Tibial nerve (tissue), 4 donors: ENCODE measurements around the gene LHX2. TPM values are rescaled to one million over a fixed set of nuclear protein-coding genes. Genes with fewer than 3 reads are reported as not detected.

Experiments used
- DNase-seq, 2 donors: peaks; one replicate each; pipeline ENCODE4 v3.0.0-alpha.2; 2019; ENCODE audit warnings: low spot score in 2 of 2
- H3K27ac ChIP-seq, 4 donors: fragments of 200-600 bp; sonication (generic) in 3 of 4; one replicate each; pipeline ENCODE4 v1.5.1; 2017 to 2019; ENCODE audit warnings: mild to moderate bottlenecking in 1 of 4
- H3K27me3 ChIP-seq, 2 donors: fragments of 200-600 bp; sonication (generic) in 1 of 2; one replicate each; pipeline versions ENCODE4 v1.5.1 to v1.6.0; 2017 to 2019
- H3K36me3 ChIP-seq, 3 donors: fragments of 200-600 bp; sonication (generic); one replicate each; pipeline ENCODE4 v1.5.1; 2018 to 2019
- H3K4me1 ChIP-seq, 4 donors: fragments of 200-600 bp; sonication (generic) in 3 of 4; one replicate each; pipeline ENCODE4 v1.5.1; 2017 to 2019
- H3K4me3 ChIP-seq, 4 donors: fragments of 200-600 bp; sonication (generic) in 3 of 4; one replicate each; pipeline ENCODE4 v1.5.1; 2017 to 2019; ENCODE audit warnings: mild to moderate bottlenecking in 1 of 4, moderate library complexity in 1 of 4
- H3K9me3 ChIP-seq, 4 donors: fragments of 200-600 bp; sonication (generic) in 3 of 4; one replicate each; pipeline ENCODE4 v1.5.1; 2017 to 2019
- CTCF ChIP-seq, 5 experiments: fragments of 200-600 bp in 3 of 5; fragments of 450-650 bp in 2 of 5; sonication (generic) in 3 of 5; IDR thresholded peaks; one replicate each; pipeline ENCODE4 v1.5.1; 2016 to 2019; ENCODE audit warnings: antibody characterized with exemption in 5 of 5, mild to moderate bottlenecking in 3 of 5, moderate library complexity in 2 of 5
- EP300 ChIP-seq, 2 donors: sonication (generic); formaldehyde crosslinking; IDR thresholded peaks; one replicate each; pipeline ENCODE4 v1.6.1; 2017; ENCODE audit warnings: antibody characterized with exemption in 2 of 2, mild to moderate bottlenecking in 1 of 2
- POLR2A ChIP-seq, 2 donors: fragments of 450-650 bp; IDR thresholded peaks; one replicate each; pipeline ENCODE4 v1.6.1; 2017; ENCODE audit warnings: antibody characterized with exemption in 2 of 2, mild to moderate bottlenecking in 2 of 2, moderate library complexity in 2 of 2
- WGBS, 2 donors: methylation state at CpG; one replicate each; pipeline ENCODE4 v1.1.5; 2018; 5-methylcytosine and 5-hydroxymethylcytosine counted together
- total RNA-seq, 4 donors: library from RNA; depleted of rRNA; stranded (reverse); fragments of >200 nt; gene quantifications; one replicate each; pipeline ENCODE4 v1.1.0, GENCODE V29; 2016

Gene LHX2
- total RNA-seq, 4 donors from 2014 or later = not detected

- 26 to 35% methylated on average over 8 of the region's 8 CpGs for WGBS, 2 donors
- Histone ChIP-seq H3K27me3 (peaks cover 3 to 99% of the 10 kb centered on the region in 2 donors), H3K4me3 (no peak overlapping the region), H3K36me3 (no peaks in the 10 kb centered on the region), H3K4me1 (peaks cover 0 to 80% (median 46%) of the 10 kb centered on the region in 4 donors), H3K9me3 (no peaks in the 10 kb centered on the region), H3K27ac (no peak overlapping the region)
- TF ChIP-seq CTCF (IDR thresholded peaks at IDR 0.05) (no peak), POLR2A (IDR thresholded peaks at IDR 0.05) (no peak), EP300 (IDR thresholded peaks at IDR 0.05) (no peak)
- DNase-seq = no peak
Observed at GRCh38 chr9:124014211-124014955, 2.8 kb downstream of the LHX2 start.

- peaks cover 0 to 76% (median 46%) of the 10 kb centered on the region in 4 donors for H3K4me1 ChIP-seq
- TF ChIP-seq EP300 (IDR thresholded peaks at IDR 0.05) = no peak
Observed at GRCh38 chr9:124014956-124015660, 3.5 kb downstream of the LHX2 start.

GRCh38 chr9:124015661-124016131, 4.1 kb downstream of the LHX2 start:
- Histone ChIP-seq H3K27me3 (peaks cover 3 to 99% of the 10 kb centered on the region in 2 donors), H3K4me3 (no peak overlapping the region), H3K9me3 (no peaks in the 10 kb centered on the region), H3K36me3 (no peaks in the 10 kb centered on the region), H3K27ac (no peak overlapping the region), H3K4me1 (peaks cover 0 to 72% (median 44%) of the 10 kb centered on the region in 4 donors)
- no peak for TF ChIP-seq POLR2A (IDR thresholded peaks at IDR 0.05)
- TF ChIP-seq EP300 (IDR thresholded peaks at IDR 0.05) = no peak
- TF ChIP-seq CTCF (IDR thresholded peaks at IDR 0.05) = no peak
- no peak for DNase-seq
- WGBS, 2 donors = 13 to 27% methylated on average over 26 of the region's 26 CpGs

More at GRCh38 chr9:124014956-124015660, 3.5 kb downstream of the LHX2 start:
- no peak for DNase-seq
- Histone ChIP-seq H3K4me3 (no peak overlapping the region), H3K27ac (no peak overlapping the region), H3K27me3 (peaks cover 3 to 99% of the 10 kb centered on the region in 2 donors), H3K9me3 (no peaks in the 10 kb centered on the region), H3K36me3 (no peaks in the 10 kb centered on the region)
- WGBS, 2 donors = 9 to 37% methylated on average over 31 to 37 of the region's 57 CpGs

- Histone ChIP-seq H3K27ac (no peak overlapping the region), H3K36me3 (no peaks in the 10 kb centered on the region), H3K4me1 (peaks cover 0 to 69% (median 36%) of the 10 kb centered on the region in 4 donors), H3K9me3 (no peaks in the 10 kb centered on the region), H3K27me3 (peaks cover 3 to 99% of the 10 kb centered on the region in 2 donors), H3K4me3 (no peak overlapping the region)
- no peak for DNase-seq
- 10 to 19% methylated on average over 33 to 45 of the region's 45 CpGs for WGBS, 2 donors
- TF ChIP-seq EP300 (IDR thresholded peaks at IDR 0.05) = peak in 1 of 2 donors; percentile 35
- TF ChIP-seq CTCF (IDR thresholded peaks at IDR 0.05) = no peak
Observed at GRCh38 chr9:124016175-124017050, 4.8 kb downstream of the LHX2 start.
